H1 (cell line): ENCODE data around the gene SLC5A9. TPM values are rescaled to one million over a fixed set of nuclear protein-coding genes. Genes with fewer than 3 reads are reported as not detected.

Experiments used
- ASH2L ChIP-seq: fragments of 200-600, 300-600 bp; sonication (generic); IDR thresholded peaks from one replicate; pipeline ENCODE4 v1.7.1; 2017; ENCODE audit warnings: low read length
- CBX8 ChIP-seq: fragments of 300-800, 300-1000 bp; sonication (generic); IDR thresholded peaks from 2 replicates; pipeline ENCODE4 v1.7.1; 2016; ENCODE audit warnings: low read depth, low read length, borderline replicate concordance
- KDM1A ChIP-seq: fragments of 200-600, 300-600 bp; sonication (generic); IDR thresholded peaks from 2 replicates; pipeline ENCODE4 v1.7.1; 2016; ENCODE audit warnings: mild to moderate bottlenecking, low read length, borderline replicate concordance
- NANOG ChIP-seq: IDR thresholded peaks from 2 replicates; pipeline ENCODE4 v1.6.1; 2011; ENCODE audit warnings: low read length, low read depth, mild to moderate bottlenecking, inconsistent platforms; ENCODE audit not compliant: insufficient read depth, poor library complexity, severe bottlenecking
- polyA plus RNA-seq, 7 experiments: library from polyadenylated mRNA; depleted of rRNA in 3 of 7; stranded (reverse) in 5 of 7; unstranded in 2 of 7; fragments of >200 nt in 5 of 7; fragments of 200-250 nt in 2 of 7; gene quantifications; 1 replicate in 5 of 7; 2 replicates in 1 of 7; 4 replicates in 1 of 7; pipeline versions ENCODE4 v1.2.1 to v1.2.3, GENCODE V29; 2011 to 2013; ENCODE audit warnings: missing spikeins in 2 of 7, mixed read lengths in 2 of 7
- total RNA-seq: library from RNA; stranded (reverse); fragmentation: NEBNext Ultra II Directional; extraction: Animal tissue kit (Norgen Biotek cat#: 25700); gene quantifications from 2 replicates; pipeline ENCODE4 v1.2.1, GENCODE V29; 2021

Gene SLC5A9
- total and polyA plus RNA-seq, 2 of the 8 experiments (the other 6 are each of a cell fraction or from before 2014, with no cell fraction given): 0.03 TPM; not detected in 1

DNA sequence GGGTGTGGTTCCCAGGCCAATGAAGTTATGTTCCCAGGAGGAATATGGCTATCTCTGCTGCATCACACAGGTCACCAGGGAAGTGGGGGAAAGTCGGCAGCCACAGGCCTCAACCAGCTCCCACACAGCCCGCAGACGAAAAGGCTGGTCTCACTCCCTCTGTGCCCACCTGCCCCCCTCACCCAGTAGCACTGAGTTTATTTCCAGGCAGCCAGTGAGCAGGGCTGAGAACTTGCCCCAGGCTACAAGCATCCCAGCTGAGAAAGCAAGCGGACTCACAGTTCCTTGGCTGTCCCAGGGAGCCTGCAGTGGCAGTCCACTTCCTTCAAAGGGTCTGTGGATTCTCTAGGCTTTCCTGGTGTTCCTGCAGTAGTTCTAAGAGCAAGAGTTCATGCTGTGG is 68.9 kb downstream of the SLC5A9 start (continued):
- TF ChIP-seq ASH2L (no peak), KDM1A (no peak), CBX8 (no peak), NANOG (no peak)
- TF ChIP-seq, all 59 proteins: peak for 0
